Forelimb muscle (tissue), 1 donor: ENCODE results near the gene DOCK11. TPM values are rescaled to one million over a fixed set of nuclear protein-coding genes. Genes with fewer than 3 reads are reported as not detected.

Experiments
- DNase-seq: peaks from one replicate; pipeline ENCODE4 v3.0.0-alpha.2; 2013; ENCODE audit warnings: low read depth
- polyA plus RNA-seq: library from polyadenylated mRNA; unstranded; fragments of 120-200 nt; gene quantifications from one replicate; pipeline ENCODE4 v1.2.1, GENCODE V29; 2013; ENCODE audit not compliant: insufficient read length

Gene DOCK11
- polyA plus RNA-seq, 1 donor, result 17.4 TPM

GRCh38 chrX:118530219-118530911 lies 34.8 kb downstream of the DOCK11 start:
- DNase-seq, result no peak

GRCh38 chrX:118534716-118535493 lies 39.3 kb downstream of the DOCK11 start:
- DNase-seq, result no peak

GRCh38 chrX:118536204-118536603 lies 40.6 kb downstream of the DOCK11 start:
- no peak for DNase-seq

GRCh38 chrX:118536687-118537461 lies 41.3 kb downstream of the DOCK11 start:
- no peak for DNase-seq

GRCh38 chrX:118538386-118538785 lies 42.8 kb downstream of the DOCK11 start:
- DNase-seq, result no peak

GRCh38 chrX:118540342-118540741 lies 44.7 kb downstream of the DOCK11 start:
- DNase-seq, result no peak

- no peak for DNase-seq
These were observed 45.9 kb downstream of the DOCK11 start for GRCh38 chrX:118541482-118541881.

- no peak for DNase-seq
These were observed 49.9 kb downstream of the DOCK11 start for GRCh38 chrX:118545510-118545909.

GRCh38 chrX:118548841-118549240 lies 53.2 kb downstream of the DOCK11 start:
- no peak for DNase-seq

- no peak for DNase-seq
These were observed 55.2 kb downstream of the DOCK11 start for GRCh38 chrX:118550792-118551191.

GRCh38 chrX:118551426-118551825 lies 55.8 kb downstream of the DOCK11 start:
- no peak for DNase-seq

GRCh38 chrX:118552121-118552900 lies 56.7 kb downstream of the DOCK11 start:
- DNase-seq, result no peak

- DNase-seq, result no peak
These were observed 57.6 kb downstream of the DOCK11 start for GRCh38 chrX:118553042-118553710.

- DNase-seq, result no peak
These were observed 58.9 kb downstream of the DOCK11 start for GRCh38 chrX:118554511-118554910.

- DNase-seq, result no peak
These were observed 63.3 kb downstream of the DOCK11 start for GRCh38 chrX:118558926-118559325.

GRCh38 chrX:118560489-118560888 lies 64.9 kb downstream of the DOCK11 start:
- DNase-seq, result no peak

- DNase-seq, result no peak
These were observed 67.1 kb downstream of the DOCK11 start for GRCh38 chrX:118562582-118563164.

GRCh38 chrX:118564498-118564897 lies 68.9 kb downstream of the DOCK11 start:
- no peak for DNase-seq

GRCh38 chrX:118565853-118566252 lies 70.2 kb downstream of the DOCK11 start:
- DNase-seq, result no peak

- no peak for DNase-seq
These were observed 70.7 kb downstream of the DOCK11 start for GRCh38 chrX:118566359-118566758.

- no peak for DNase-seq
These were observed 74.1 kb downstream of the DOCK11 start for GRCh38 chrX:118569676-118570075.
